Ovary (tissue), 3 donors: Measurements from ENCODE around the gene EPOP.

Experiments
- POLR2A ChIP-seq: fragments of 450-650 bp; IDR thresholded peaks from one replicate; pipeline ENCODE4 v1.6.1; 2017; ENCODE audit warnings: antibody characterized with exemption, mild to moderate bottlenecking, moderate library complexity
- TF ChIP-seq, protein P1 (sequence below), 3 donors: fragments of 450-650 bp in 2 of 3; fragments of 200-600 bp in 1 of 3; IDR thresholded peaks; one replicate each; pipeline versions ENCODE4 v1.5.1 to v1.8.0; 2016 to 2022; ENCODE audit warnings: antibody characterized with exemption in 3 of 3, mild to moderate bottlenecking in 1 of 3
- donor health status: DM: no; HTN: no; CAD: no.

DNA sequence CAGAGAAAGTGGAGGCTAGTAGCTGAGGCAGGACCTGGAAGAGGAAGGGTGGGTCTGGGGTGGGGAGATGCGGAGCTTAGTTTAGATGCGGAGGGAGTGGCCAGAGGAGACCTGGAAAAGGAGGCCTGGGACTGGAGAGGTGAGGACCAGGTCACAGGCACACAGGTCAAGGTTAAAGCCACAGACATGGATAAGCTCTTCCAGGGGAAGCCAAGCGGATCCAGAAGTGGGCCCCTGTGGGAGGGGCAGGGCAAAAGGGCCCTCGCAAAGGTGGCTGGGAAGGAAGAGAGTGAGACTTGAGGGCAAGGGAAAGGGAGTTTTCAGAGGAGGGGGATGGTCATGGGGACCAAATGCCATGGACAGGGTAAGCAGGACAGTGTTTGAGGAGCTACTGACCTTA is 16.4 kb upstream of the EPOP start:
- TF ChIP-seq, protein P1, sequence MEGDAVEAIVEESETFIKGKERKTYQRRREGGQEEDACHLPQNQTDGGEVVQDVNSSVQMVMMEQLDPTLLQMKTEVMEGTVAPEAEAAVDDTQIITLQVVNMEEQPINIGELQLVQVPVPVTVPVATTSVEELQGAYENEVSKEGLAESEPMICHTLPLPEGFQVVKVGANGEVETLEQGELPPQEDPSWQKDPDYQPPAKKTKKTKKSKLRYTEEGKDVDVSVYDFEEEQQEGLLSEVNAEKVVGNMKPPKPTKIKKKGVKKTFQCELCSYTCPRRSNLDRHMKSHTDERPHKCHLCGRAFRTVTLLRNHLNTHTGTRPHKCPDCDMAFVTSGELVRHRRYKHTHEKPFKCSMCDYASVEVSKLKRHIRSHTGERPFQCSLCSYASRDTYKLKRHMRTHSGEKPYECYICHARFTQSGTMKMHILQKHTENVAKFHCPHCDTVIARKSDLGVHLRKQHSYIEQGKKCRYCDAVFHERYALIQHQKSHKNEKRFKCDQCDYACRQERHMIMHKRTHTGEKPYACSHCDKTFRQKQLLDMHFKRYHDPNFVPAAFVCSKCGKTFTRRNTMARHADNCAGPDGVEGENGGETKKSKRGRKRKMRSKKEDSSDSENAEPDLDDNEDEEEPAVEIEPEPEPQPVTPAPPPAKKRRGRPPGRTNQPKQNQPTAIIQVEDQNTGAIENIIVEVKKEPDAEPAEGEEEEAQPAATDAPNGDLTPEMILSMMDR (IDR thresholded peaks at IDR 0.05) = no peak
- TF ChIP-seq POLR2A = no peak
